GM21529 (cell line): ENCODE results near the gene CREG2.

Source experiments
- ATAC-seq: cut with Tn5 transposase; IDR thresholded peaks from one replicate; pipeline ENCODE4 v1.9.1; 2021; ENCODE audit not compliant: unreplicated experiment

CREG2 gene

DNA sequence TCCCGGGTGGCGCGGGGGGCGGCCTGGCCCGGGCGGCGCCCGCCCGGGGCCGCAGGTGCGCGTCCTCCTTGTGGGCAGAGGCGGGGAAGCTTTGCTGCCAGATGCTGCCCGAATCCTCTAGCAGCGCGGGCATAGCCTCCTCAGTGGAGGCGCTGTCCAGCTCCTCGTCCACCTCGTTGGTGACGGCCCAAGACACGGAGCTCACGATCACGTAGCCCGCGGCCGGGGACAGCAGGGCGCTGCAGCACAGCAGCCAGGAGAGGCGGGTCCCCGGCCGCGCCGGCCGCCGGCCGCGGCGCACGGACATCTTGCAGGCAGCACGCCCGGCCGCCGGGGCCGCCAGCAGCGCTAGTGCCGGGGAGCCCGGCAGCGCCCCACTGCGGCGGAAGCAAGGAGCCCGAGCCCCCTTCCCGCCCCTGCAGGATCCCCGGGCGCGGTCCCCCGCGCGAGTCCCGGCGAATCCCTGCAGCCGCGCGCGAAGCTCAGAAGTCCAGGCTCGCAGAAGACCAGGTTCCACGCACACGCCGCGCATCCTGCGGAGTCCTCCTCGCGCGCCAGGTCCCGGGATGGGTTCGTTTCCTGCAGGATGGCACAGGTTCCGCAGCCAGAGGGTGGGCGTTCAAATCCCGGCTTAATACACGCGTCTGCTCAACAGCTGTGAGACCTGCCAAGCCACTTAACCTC lies at the start of gene CREG2:
CREG2 (minus strand) TSS at position 353 of the 684 bp plus-strand sequence; CDS start at position 307, 46 bp downstream.
- no peak for ATAC-seq

- ATAC-seq = no peak
Observed at GRCh38 chr2:101435001-101435862, 47.9 kb upstream of the CREG2 start.

GRCh38 chr2:101433465-101433864 lies 46.2 kb upstream of the CREG2 start:
- no peak for ATAC-seq

- ATAC-seq = no peak
Observed at GRCh38 chr2:101432411-101433181, 45.3 kb upstream of the CREG2 start.

- no peak for ATAC-seq
Observed at GRCh38 chr2:101431486-101431885, 44.2 kb upstream of the CREG2 start.

DNA sequence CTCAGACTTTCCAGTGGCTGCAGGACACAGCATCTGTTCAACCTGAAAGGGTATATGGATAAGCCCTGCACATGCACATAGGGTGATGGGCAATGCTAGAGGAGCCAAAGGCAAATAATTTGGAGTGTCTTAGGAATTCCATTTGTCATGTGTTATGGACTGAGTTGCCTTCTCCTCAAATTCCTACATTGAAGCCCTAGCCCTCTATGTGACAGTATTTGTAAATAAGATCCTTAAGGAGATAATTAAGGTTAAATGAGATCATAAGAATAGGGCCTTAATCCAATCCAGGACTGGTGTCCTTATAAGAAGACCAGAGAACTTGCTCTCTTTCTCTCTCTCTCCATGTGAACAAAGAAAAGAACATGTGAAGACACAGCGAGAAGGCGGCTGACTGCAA lies 42.9 kb upstream of the CREG2 start:
- ATAC-seq = no peak

DNA sequence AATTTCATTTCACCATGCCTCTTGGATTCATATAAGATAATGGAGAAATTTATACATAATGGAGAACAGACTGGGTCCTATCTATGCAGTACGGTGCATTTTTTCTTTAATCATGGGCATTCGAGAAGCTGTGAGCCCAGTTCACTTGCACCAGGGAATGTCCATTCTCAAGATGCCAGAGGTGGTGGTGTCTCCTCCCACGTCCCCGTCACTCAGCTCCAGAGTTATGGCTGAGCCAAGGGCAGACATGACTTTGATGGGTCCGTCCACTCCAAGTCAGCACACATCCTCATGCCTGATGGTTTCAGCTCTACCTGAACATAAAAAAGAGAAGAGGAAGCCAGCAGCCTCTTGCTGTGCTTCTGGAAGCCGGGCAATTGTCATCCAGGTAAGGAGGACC lies 42.1 kb upstream of the CREG2 start:
- no peak for ATAC-seq

DNA sequence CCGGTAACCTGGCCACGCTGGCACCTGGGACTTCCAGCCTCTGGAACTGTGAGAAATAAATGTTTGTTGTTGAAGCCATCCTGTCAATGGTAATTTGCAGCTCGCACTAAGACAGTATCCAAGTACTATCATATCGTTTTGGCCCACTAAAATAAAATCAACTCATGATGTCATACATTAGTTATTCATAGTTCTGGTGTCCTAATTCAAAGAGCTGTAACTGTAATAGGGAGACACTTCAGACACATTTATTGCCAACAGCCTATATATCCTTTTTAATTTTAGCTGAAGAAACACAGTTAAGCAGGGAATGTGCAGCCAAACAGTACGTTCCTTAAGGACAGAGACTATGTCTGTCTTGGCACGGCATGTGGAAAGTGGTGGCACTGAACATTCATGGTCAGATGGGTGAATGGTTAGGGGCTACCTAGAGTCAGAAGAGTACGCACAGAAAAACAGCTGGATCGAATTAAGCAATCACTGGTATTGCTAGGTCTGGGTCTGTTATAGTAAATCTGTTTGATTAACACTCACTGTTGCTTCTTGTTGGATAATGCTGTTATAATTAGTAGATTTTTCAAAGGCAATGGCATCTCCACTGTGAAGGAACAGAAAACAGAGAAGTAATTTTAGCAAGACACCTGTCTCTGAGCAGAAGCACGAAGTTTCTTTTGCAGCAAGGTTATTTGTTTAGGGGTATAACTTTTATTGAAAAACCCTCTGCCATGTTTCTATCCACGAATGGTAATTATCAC lies 41.3 kb upstream of the CREG2 start:
- ATAC-seq = no peak

DNA sequence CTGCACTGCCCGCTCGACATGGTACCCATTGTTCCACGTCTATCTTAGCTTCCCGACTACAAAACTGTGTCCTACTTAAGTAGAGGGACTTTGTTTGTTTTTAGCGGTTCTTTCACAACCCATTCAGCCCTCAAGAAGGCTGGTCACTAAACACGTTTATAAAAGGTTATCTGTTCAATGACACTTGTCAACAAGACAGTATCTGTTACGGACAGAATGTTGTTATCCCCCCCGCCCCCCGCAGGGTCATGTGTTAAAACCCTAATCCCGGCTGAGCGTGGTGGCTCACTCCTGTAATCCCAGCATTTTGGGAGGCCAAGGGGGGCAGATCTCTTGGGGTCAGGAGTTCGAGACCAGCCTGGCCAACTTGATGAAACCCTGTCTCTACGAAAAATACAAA lies 40.4 kb upstream of the CREG2 start:
- ATAC-seq = no peak

- no peak for ATAC-seq
Observed at GRCh38 chr2:101427240-101427639, 39.9 kb upstream of the CREG2 start.

DNA sequence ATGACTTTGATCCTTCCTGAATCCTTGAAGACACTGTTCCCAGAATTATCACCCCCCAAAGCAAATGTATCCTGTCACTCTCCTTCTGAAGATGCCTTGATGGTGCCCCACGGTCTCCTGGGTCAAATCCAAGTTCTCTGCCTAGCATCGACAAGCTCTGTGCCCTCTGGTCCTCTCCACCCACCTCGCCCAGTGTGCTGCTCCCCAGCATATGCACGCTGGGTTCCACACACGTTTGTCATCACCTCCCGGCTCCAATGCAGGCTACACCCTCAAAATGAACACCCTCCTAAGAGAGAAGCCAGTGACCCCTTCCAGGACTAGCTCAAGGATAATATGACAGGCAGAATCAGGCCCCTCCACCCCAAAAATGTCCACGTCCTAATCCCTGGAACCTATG lies 39.5 kb upstream of the CREG2 start:
- ATAC-seq = no peak

DNA sequence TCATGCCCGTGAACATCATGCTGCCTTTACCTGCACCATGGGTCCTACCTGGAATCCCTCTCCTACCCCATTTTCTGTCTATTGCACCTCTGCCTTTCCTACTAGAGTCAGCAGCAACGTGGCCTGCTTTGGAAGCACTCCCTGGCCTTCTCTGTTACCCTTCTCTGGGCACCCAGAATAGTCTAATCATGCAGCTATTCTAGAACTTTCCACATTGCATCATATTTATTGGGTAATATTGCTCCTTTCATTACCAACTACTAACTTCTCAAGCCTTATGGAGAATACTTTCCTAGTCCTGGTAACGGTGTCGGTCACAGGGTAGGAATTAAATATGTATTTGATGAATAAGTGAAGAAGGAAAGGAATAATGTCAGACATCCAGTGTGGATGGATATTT lies 33.3 kb upstream of the CREG2 start:
- no peak for ATAC-seq

- no peak for ATAC-seq
Observed at GRCh38 chr2:101419096-101419663, 31.9 kb upstream of the CREG2 start.

DNA sequence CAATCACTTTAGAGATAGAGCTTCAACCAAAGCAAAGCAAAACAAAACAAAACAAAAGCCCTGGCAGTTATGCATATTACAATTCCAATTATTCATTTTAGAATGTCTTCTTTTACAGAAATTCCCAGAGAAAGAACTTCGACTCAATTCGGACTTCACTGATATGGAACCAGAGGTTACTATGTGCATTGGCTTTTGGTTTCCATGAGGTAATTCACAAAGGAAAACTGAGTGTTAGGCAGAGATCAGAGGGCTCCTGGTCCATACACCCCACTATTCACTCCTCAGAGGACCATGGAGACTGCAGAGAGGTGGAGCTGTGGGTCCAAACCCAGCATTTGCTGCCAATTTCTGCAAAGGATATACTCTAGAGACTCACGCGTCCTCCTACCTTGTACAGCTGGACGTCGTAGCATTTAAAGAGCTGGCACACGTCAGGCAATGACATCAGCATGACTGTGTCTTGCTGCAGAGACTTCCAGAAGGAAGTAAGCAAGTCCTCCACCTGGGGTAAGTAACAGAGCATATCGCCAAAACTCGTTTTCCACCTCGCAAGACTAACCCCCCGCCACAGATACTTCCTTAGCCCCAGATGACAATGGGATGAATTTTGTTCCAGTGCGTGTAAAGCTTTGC lies 31.3 kb upstream of the CREG2 start:
- ATAC-seq = no peak

DNA sequence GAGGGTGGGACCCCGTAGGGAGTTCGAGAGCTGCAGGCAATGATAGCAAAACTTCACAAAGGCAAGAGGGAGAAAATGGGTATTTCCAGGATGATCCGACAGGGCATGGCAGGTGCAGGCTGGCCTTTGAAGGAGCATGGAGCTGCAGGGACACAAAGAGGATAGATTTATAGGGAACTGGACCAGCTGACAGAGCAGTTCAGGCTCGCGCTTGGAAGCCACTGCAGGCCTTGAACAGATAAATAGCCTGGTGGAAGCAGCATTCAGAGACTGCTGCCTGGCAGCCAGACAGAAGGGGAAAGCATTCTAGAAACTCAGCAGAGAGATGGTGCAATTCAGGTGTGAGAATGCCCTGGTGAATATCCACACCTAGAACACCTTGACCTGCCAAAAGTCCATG lies 29.3 kb upstream of the CREG2 start:
- no peak for ATAC-seq

DNA sequence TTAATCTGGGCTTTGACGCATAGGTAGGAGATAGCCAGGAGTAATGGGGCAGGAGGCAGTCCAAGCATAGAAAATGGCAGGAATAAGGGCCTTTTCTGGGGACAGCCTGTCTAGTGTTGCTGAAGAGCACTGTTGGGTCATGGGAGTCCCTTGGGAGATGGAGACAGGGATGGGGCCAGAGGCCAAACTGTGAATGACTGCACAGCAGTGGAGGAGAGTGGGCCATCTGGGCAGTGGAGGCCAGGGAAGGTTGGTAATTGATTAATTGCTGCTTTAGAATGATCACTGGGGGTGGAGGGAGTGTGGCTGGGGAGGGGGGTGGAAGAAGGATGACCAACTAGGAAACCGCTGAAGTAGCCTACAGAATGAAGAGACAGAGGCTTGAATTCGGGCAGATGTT lies 28.6 kb upstream of the CREG2 start:
- no peak for ATAC-seq

DNA sequence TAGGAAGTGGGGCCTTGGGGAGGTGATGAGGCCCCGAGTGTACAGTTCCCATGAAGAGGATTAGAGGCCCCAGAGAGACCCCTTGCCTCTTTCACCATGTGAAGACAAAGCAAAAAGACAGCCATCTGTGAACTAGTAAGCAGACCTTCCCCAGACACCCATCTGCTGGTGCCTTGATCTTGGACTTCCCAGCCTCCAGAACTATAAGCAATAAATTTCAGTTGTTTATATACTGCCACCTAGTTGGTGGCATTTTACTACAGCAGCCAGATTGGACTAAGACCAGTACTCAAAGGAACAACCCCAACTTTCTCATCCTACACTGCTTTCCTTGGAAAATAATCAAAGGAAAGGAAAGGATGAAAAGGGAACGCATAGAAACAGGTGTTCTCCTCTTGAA lies 27.9 kb upstream of the CREG2 start:
- no peak for ATAC-seq

DNA sequence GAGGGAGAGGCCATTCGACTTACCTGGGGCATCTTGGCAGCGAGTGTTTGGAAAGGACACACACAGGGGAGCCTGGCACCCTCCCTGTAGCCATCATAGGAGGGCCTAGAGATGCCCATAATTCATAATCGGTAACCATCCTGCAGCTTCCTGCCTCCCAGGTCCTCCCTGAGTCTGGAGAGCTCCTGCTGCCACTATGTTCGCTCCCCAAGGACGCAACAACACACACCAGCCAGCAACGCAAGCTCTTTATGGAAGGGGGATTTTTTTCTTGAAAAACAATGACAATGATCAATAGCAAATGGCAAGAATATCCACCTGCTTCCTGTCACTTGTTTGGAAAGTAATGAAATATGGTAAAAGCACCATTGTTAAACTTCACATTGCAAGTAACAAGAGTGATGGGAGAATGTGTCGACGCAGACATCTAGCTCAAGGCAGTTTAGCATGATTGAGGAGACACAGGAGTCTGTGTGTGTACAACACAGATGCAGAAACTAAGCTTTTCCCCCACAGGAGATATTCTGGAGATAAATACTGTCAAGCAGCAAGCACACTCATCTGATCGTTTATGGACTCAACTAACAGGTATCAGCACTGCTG lies 24.9 kb upstream of the CREG2 start:
- no peak for ATAC-seq

GRCh38 chr2:101410746-101411145 lies 23.4 kb upstream of the CREG2 start:
- ATAC-seq = no peak

GRCh38 chr2:101410114-101410513 lies 22.8 kb upstream of the CREG2 start:
- no peak for ATAC-seq
